Activated CD4-positive, alpha-beta memory T cell treated with anti-CD3 and anti-CD28 coated beads for 36 hours (primary cell): ENCODE results near the gene CCR5. TPM values are rescaled to one million over a fixed set of nuclear protein-coding genes. Genes with fewer than 3 reads are reported as not detected.
A peak's percentile ranks its signal among the peaks of the same experiment; 100 is the strongest.
"Not testable (repeated sequence)": the region's sequence is repeated elsewhere in the genome, so short reads cannot be mapped to it uniquely, and the experiment has no call there.

Experiments used
- CTCF ChIA-PET: fragments of 350-600 bp; sonication (Branson Sonifier 250); formaldehyde crosslinking; loops from one replicate; lab custom pipeline; 2021; ENCODE audit warnings: antibody characterized with exemption, inconsistent platforms; lab: Charles Lee
- POLR2A ChIA-PET: fragments of 350-600 bp; sonication (Branson Sonifier 250); formaldehyde crosslinking; loops from one replicate; lab custom pipeline; 2021; ENCODE audit warnings: antibody characterized with exemption; lab: Charles Lee
- DNase-seq: peaks from one replicate; pipeline ENCODE4 v3.0.0-alpha.2; 2020
- H3K27ac Mint-ChIP-seq: one replicate; pipeline ENCODE4 v1.8.0; 2021; ENCODE audit warnings: mixed read lengths
- H3K27me3 Mint-ChIP-seq: one replicate; pipeline ENCODE4 v1.8.0; 2021; ENCODE audit warnings: mixed read lengths
- H3K36me3 Mint-ChIP-seq: one replicate; pipeline ENCODE4 v1.8.0; 2021; ENCODE audit warnings: mixed read lengths
- H3K4me1 Mint-ChIP-seq: one replicate; pipeline ENCODE4 v1.8.0; 2021; ENCODE audit warnings: low read depth, mixed read lengths
- H3K4me3 Mint-ChIP-seq: one replicate; pipeline ENCODE4 v1.8.0; 2021; ENCODE audit warnings: mild to moderate bottlenecking, mixed read lengths
- H3K9me3 Mint-ChIP-seq: one replicate; pipeline ENCODE4 v1.8.0; 2021; ENCODE audit warnings: mixed read lengths
- intact Hi-C: fragments of 100-400 bp; cut with micrococcal nuclease; formaldehyde crosslinking; loops from one replicate; pipeline ENCODE4 v1.15.1; 2023
- total RNA-seq, 2 experiments: library from RNA; stranded (reverse); gene quantifications; one replicate each; pipeline ENCODE4 v1.2.3, GENCODE V29; 2021

Gene CCR5
- total RNA-seq, 2 experiments from 2014 or later, result 2.0 to 2.1 TPM

DNA sequence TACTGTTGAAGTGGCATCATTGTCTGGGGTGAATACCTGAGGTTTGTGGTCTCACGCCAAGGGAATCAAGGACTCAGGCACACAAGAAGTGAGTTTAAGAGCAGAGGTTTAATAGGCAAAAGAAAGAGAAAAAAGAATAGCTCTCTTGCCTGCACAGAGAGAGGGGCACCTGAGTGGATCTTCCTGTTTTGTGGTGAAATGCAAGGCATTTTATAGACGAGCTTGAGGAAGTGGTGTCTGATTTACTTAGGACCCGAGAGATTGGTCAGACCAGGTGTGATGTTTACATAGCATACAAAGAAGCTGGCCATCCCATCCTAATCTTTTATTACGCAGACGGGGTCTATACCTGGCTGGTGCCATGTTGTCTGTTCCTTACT is 13.2 kb downstream of the CCR5 start:
- Mint-ChIP-seq H3K9me3 (no peaks in the 10 kb centered on the region), H3K4me1 (peaks cover 18% of the 10 kb centered on the region), H3K27ac (no peak overlapping the region), H3K4me3 (no peak overlapping the region), H3K27me3 (peaks cover 5% of the 10 kb centered on the region), H3K36me3 (no peaks in the 10 kb centered on the region)
- ChIA-PET CTCF (interaction anchor here (1.3 to 3.0 kb wide), 4 partner anchors 9 to 304 kb away, joined by 3 to 14 read pairs (median 6); no protein-coding TSS in a partner anchor), POLR2A (no interaction called here)
- no peak for DNase-seq
- intact Hi-C loops, result no loop called here

DNA sequence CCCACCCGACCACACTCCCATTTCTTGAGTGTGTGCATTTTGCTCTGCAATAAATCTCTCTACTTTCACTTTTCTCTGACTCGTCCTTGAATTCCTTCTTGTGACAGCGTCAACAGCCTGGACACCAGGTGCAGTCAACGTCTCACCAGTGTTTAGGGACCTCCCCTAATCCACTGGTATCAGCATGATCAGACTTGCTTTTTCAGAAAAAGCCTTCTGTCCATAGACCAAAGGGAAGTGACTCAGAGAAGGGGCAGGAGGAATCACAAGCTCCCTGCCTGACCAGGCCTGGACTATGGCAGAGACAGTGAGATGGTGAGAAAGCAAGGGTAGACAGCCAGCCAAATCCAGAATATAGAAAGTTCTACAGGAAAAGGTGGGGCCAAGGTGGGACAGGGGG is 15.5 kb downstream of the CCR5 start:
- ChIA-PET POLR2A (no interaction called here), CTCF (interaction anchor here (0.7 kb wide), 1 partner anchor 102 kb away, joined by 3 read pairs; no protein-coding TSS in a partner anchor)
- Mint-ChIP-seq H3K9me3 (no peaks in the 10 kb centered on the region), H3K36me3 (no peaks in the 10 kb centered on the region), H3K27me3 (peaks cover 5% of the 10 kb centered on the region), H3K4me1 (peaks cover 8% of the 10 kb centered on the region), H3K4me3 (no peak overlapping the region), H3K27ac (no peak overlapping the region)
- DNase-seq, result no peak
- intact Hi-C loops, result no loop called here

DNA sequence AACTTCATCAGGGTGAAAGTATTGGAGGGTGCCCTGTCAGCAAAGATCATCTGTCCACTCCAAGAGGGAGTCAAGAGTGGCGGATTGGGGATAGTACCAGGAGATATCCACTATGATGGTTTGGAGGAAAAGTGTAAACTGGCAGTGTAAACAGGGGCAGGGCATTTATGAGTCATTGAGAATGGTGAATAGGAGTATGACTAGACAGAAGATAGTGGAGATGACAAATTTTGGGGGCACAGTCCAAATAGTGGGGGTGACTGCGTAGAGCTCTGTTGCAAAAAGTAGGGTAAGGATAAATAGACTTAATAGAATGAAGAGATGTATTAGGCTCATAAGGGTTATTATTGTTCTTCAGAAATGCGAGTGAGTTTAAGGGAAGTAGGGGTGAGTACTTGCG is 18.1 kb downstream of the CCR5 start:
- DNase-seq, intact Hi-C loops, H3K36me3 Mint-ChIP-seq, H3K27ac Mint-ChIP-seq, CTCF ChIA-PET, H3K9me3 Mint-ChIP-seq, H3K27me3 Mint-ChIP-seq, H3K4me3 Mint-ChIP-seq, H3K4me1 Mint-ChIP-seq: not testable (repeated sequence)
- POLR2A ChIA-PET, result interaction anchor here (0.6 kb wide), 1 partner anchor 171 kb away, joined by 3 read pairs; no protein-coding TSS in a partner anchor

DNA sequence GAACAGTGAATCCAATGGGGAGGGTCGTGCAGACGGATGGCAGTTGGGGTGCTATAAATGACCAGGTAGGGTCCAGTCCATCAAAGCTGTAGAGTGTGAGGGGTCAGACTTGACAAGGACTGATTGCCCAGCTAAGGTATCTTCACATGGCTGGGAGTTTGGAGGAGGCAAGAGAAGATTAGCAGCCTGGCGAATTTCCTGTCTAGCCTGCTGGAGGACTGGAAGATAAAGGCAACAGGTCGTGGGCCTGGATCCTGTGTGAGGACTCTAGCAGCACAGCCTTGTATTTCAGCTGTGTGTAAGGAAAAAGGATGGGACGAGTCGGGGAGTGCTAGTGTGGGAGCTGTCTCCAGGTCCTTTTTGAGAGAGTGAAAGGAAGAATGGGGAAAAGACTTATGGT is 18.6 kb downstream of the CCR5 start:
- H3K9me3 Mint-ChIP-seq, result no peaks in the 10 kb centered on the region
- ChIA-PET CTCF (no interaction called here), POLR2A (interaction anchor here (0.6 kb wide), 1 partner anchor 171 kb away, joined by 3 read pairs; no protein-coding TSS in a partner anchor)
- no peak overlapping the region for H3K27ac Mint-ChIP-seq
- H3K36me3 Mint-ChIP-seq, result no peaks in the 10 kb centered on the region
- peaks cover 3% of the 10 kb centered on the region for H3K27me3 Mint-ChIP-seq
- peaks cover 3% of the 10 kb centered on the region for H3K4me1 Mint-ChIP-seq
- no peak overlapping the region for H3K4me3 Mint-ChIP-seq
- intact Hi-C loops, result no loop called here
- DNase-seq, result no peak

DNA sequence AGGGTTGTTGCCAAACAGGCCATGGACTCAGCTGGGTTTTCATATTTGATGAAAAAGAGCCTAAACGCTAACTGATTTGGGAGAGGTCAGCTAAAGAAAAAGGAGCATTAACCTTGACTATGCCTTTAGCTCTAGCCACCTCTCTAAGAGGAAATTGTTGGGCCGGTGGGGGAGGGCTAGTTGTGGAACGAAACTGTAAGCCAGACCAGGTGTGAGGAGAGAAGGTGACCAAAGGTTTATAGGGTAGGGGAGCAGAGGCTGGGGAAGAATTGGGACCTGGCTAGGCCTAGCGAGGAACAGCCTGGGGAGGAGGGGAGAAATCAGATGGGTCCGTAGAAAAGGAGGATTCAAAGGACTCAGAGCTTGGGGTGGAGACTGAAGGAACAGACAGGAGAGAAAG is 20.8 kb downstream of the CCR5 start:
- POLR2A ChIA-PET, H3K27ac Mint-ChIP-seq, CTCF ChIA-PET, H3K4me1 Mint-ChIP-seq, H3K4me3 Mint-ChIP-seq, DNase-seq, H3K27me3 Mint-ChIP-seq, H3K36me3 Mint-ChIP-seq, H3K9me3 Mint-ChIP-seq, intact Hi-C loops: not testable (repeated sequence)

DNA sequence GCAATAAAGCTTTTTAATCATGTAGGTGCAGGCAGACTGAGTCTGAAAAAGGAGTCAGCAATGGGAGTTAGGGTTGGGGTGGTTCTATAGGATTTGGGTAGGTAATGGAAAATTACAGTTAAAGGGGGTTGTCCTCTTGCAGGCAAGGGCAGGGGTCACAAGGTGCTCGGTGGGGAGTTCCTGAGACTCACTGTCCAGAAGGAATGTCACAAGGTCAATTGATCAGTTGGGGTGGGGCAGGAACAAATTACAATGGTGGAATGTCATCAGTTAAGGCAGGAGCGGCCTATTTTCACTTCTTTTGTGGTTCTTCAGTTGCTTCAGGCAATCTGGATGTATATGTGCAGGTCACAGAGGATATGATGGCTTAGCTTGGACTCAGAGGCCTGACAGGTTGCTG is 22.3 kb downstream of the CCR5 start:
- H3K4me1 Mint-ChIP-seq, result peaks cover 2% of the 10 kb centered on the region
- H3K27me3 Mint-ChIP-seq, result peaks cover 7% of the 10 kb centered on the region
- H3K36me3 Mint-ChIP-seq, result no peaks in the 10 kb centered on the region
- no peak overlapping the region for H3K27ac Mint-ChIP-seq
- H3K9me3 Mint-ChIP-seq, result no peaks in the 10 kb centered on the region
- ChIA-PET POLR2A (no interaction called here), CTCF (no interaction called here)
- intact Hi-C loops, result no loop called here
- H3K4me3 Mint-ChIP-seq, result no peak overlapping the region
- no peak for DNase-seq

DNA sequence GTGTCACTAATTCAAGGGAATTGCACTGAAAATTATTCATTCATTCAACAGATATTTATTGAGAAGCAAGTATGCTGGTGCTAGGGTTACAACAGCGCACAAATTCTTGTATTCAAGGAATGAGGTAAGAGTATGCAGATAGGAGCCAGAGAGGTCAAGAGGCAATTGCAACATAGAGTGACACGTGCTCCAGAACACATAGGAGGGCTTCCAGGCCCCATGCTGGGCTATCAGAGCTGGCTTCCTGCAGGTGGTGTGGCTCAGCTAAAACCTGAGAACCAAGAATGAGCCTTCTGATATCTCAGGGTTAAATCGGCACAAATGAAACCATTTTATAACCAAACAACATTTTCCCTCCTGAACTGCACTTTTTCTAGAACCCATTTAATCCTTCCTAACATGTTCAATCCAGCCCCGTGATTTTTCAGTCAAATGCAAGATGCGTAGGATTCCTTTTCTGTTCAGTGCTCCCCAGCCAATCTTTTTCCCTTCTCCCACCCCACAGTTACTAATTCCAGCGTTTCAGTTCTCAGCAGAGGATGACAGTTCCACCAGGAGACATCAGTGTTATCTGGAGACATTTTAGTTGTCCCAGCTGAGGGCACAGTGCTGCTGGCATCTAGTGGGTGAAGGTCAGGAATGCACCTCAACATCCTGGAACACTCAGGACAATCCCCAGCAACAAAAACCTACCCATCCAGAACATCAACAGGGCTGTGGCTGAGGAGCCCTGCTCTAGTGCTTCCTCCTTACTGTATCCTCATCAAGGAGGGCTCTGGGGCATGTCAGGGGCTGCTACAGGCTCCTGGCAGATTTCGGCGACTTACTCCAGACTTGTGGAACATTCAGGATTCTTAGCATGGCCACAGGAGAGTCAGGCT is 23.0 kb downstream of the CCR5 start:
- no peak for DNase-seq
- Mint-ChIP-seq H3K9me3 (no peaks in the 10 kb centered on the region), H3K36me3 (no peaks in the 10 kb centered on the region), H3K27ac (no peak overlapping the region), H3K27me3 (peaks cover 7% of the 10 kb centered on the region), H3K4me3 (no peak overlapping the region), H3K4me1 (peaks cover 2% of the 10 kb centered on the region)
- CTCF ChIA-PET, result no interaction called here
- intact Hi-C loops, result no loop called here
- POLR2A ChIA-PET, result no interaction called here

DNA sequence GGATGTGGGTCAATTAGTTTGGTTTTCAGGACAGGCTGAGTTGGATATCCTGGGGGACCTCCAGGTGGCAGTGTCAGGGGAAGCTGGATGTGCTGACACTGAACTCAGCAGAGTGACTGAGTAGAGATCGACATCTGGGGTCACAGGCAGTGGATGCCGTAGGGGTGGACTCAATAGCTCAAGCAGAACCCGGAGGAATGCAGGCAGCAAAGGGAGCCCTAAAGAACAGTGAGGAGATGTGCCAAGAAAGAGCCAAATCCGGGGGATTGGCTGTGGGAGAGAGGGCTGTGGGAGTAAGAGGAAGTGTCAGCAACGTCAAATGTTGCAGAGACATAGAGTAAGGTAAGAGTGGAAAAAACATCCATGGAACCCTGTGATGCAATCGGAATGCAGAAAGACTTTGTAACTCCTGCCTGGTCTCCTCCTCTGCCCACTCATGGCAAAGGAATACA is 24.5 kb downstream of the CCR5 start:
- intact Hi-C loops, result no loop called here
- Mint-ChIP-seq H3K4me1 (peaks cover 2% of the 10 kb centered on the region), H3K27me3 (peaks cover 7% of the 10 kb centered on the region), H3K27ac (no peak overlapping the region), H3K4me3 (no peak overlapping the region), H3K9me3 (no peaks in the 10 kb centered on the region), H3K36me3 (no peaks in the 10 kb centered on the region)
- ChIA-PET CTCF (no interaction called here), POLR2A (no interaction called here)
- no peak for DNase-seq

DNA sequence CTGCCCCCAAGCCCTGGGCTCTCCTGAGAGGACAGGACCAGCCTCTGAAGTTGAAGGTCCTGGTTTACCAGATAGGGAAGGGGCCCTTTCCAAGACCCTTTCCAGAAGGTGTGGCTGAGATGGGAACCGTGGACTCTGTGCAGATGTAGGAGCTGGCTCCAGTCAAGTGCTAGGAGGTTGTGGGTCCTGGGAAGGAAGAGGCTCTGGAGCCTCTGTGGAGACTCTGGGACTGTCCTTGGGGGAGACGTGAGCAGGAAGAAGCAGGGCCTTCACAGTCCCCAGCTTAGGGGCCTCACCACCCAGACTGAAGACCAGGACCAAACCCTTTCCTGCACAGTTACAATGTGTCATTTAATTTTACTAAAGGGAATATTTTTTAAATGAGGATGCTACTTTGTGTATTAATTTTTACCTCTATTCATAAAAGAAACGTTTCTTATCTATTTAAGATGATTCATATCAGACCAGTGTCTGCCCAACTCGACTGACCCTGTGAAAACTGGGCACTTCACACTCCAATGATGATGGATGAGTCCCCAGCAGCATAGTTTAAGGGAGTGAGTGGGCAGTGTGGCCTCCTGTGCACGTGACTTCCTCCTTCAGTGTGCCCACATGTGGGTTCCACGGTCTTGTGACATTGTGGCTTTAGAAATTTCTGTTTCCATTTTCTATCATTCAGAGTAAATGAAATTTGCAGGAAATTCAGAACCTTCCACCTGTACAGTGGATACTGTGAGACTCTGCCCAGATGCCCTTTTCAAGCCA is 25.2 kb downstream of the CCR5 start:
- Mint-ChIP-seq H3K4me1 (peaks cover 2% of the 10 kb centered on the region), H3K36me3 (no peaks in the 10 kb centered on the region), H3K27me3 (peaks cover 7% of the 10 kb centered on the region), H3K4me3 (no peak overlapping the region), H3K9me3 (no peaks in the 10 kb centered on the region), H3K27ac (no peak overlapping the region)
- CTCF ChIA-PET, result no interaction called here
- peak; percentile 39 for DNase-seq
- intact Hi-C loops, result no loop called here
- POLR2A ChIA-PET, result interaction anchor here (0.5 kb wide), 1 partner anchor 29 kb away, joined by 4 read pairs; no protein-coding TSS in a partner anchor

DNA sequence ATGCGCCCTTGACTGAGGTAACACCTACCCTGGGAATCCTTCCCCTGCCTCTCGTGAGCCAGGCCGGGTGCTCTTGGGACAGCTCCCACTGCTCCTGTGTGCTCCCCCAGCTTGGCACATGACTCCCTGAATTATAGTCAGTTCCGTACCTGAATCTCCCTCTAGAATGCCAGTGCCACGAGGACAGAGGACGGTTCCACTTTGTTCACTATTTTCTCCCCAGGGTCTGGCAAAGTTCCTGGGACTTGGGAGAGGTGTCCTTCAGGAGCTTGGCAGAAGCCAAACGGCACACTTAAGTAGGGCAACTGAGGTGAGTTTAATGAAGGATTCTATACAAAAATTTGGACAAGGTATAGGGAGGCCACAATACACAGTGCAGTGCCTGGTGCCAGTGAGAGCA is 26.4 kb downstream of the CCR5 start:
- intact Hi-C loops, result no loop called here
- POLR2A ChIA-PET, result no interaction called here
- no peak overlapping the region for H3K27ac Mint-ChIP-seq
- peaks cover 7% of the 10 kb centered on the region for H3K27me3 Mint-ChIP-seq
- no peaks in the 10 kb centered on the region for H3K36me3 Mint-ChIP-seq
- H3K9me3 Mint-ChIP-seq, result no peaks in the 10 kb centered on the region
- no peak overlapping the region for H3K4me3 Mint-ChIP-seq
- DNase-seq, result no peak
- CTCF ChIA-PET, result interaction anchor here (0.9 kb wide), 1 partner anchor 10 kb away, joined by 3 read pairs; no protein-coding TSS in a partner anchor
- H3K4me1 Mint-ChIP-seq, result peaks cover 2% of the 10 kb centered on the region

DNA sequence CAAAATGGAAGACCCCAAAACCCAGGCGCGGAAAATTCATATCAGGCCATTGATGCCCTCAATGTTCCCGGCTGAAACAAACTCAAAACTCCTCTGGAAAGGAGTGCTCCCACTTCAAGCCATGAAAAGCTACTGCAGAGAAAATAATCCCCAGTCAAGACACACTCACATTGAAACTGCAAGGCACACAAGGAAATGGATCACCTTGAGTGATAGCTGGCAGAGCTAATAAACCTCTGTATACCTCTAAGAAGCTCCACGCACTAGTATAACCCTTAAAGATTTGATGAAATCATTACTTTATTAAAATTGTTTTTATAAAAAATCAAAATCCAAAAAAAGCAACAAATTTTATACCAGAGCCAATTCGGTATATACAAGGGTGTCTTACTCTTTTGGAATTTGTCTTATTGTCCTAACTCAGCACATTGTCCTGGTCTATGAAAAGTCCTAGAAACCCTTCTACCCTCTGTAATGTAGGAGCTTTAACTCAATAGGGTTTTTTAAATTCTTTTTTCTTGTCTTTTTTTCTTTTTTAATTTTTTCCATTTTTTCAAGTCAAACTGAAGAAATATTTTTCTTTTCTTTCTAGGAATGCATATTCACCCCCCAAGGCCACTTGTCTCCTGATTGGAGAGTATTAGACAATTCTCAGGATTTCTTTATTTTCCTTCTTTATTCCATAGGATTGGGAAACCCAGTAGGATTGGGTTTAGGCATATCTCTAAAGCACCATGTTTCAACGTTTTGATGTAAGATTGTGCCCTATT is 27.6 kb downstream of the CCR5 start:
- Mint-ChIP-seq H3K27me3 (peaks cover 9% of the 10 kb centered on the region), H3K9me3 (peaks cover 4% of the 10 kb centered on the region), H3K4me1 (peaks cover 2% of the 10 kb centered on the region), H3K4me3 (no peak overlapping the region), H3K36me3 (no peaks in the 10 kb centered on the region), H3K27ac (no peak overlapping the region)
- POLR2A ChIA-PET, result no interaction called here
- DNase-seq, result no peak
- CTCF ChIA-PET, result interaction anchor here (1.4 kb wide), 1 partner anchor 20 kb away, joined by 4 read pairs; no protein-coding TSS in a partner anchor
- intact Hi-C loops, result no loop called here
